Activated CD8-positive, alpha-beta memory T cell treated with anti-CD3 and anti-CD28 coated beads for 24 hours (primary cell): ENCODE measurements around the gene PLPP7.
"Not testable (repeated sequence)": the region's sequence is repeated elsewhere in the genome, so short reads cannot be mapped to it uniquely, and the experiment has no call there.

Experiments used
- DNase-seq: peaks from one replicate; pipeline ENCODE4 v3.0.0-alpha.2; 2020

PLPP7 gene

GRCh38 chr9:131337131-131337848 is 47.8 kb downstream of the PLPP7 start:
- DNase-seq = no peak

- DNase-seq = not testable (repeated sequence)
Observed at GRCh38 chr9:131339212-131339611, 49.7 kb downstream of the PLPP7 start.

- DNase-seq = not testable (repeated sequence)
Observed at GRCh38 chr9:131344931-131345535, 55.5 kb downstream of the PLPP7 start.

GRCh38 chr9:131346559-131346958 is 57.0 kb downstream of the PLPP7 start:
- DNase-seq = no peak

GRCh38 chr9:131347376-131348020 is 58.0 kb downstream of the PLPP7 start:
- DNase-seq = no peak

- no peak for DNase-seq
Observed at GRCh38 chr9:131348631-131349521, 59.4 kb downstream of the PLPP7 start.

GRCh38 chr9:131349522-131349880 is 60.0 kb downstream of the PLPP7 start:
- DNase-seq = no peak

- peak; percentile 94 for DNase-seq
Observed at GRCh38 chr9:131349881-131350563, 60.5 kb downstream of the PLPP7 start.

- DNase-seq = not testable (repeated sequence)
Observed at GRCh38 chr9:131356479-131356878, 67.0 kb downstream of the PLPP7 start.

GRCh38 chr9:131358556-131358955 is 69.0 kb downstream of the PLPP7 start:
- DNase-seq = peak; percentile 64
